ENCODE results near the gene SNRPB2. TPM values are rescaled to one million over a fixed set of nuclear protein-coding genes. Genes with fewer than 3 reads are reported as not detected.
A peak's percentile ranks its signal among the peaks of the same experiment; 100 is the strongest.

SNRPB2 gene
- total RNA-seq, 1 donor from 2014 or later: 68.3 TPM

DNA sequence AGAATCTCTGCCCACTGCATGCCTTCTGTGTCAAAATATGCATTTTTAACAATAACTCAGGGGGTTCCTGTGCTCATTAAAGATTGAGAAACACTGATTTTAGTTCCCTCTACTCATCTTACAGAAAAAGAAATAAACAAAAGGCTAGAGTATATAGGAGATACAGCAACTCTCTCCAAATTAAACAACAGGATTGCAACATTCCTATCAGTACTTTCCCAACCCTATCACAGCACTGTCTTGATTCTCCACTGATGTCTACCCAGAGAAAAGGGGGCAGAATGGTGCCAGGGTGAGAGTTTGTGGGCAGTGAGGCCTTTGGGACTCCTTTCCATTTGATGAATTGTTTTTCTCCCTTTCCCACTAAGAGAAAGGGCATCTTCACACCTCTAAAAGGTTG is 23.1 kb downstream of the SNRPB2 start:
- TF ChIP-seq, protein P1, sequence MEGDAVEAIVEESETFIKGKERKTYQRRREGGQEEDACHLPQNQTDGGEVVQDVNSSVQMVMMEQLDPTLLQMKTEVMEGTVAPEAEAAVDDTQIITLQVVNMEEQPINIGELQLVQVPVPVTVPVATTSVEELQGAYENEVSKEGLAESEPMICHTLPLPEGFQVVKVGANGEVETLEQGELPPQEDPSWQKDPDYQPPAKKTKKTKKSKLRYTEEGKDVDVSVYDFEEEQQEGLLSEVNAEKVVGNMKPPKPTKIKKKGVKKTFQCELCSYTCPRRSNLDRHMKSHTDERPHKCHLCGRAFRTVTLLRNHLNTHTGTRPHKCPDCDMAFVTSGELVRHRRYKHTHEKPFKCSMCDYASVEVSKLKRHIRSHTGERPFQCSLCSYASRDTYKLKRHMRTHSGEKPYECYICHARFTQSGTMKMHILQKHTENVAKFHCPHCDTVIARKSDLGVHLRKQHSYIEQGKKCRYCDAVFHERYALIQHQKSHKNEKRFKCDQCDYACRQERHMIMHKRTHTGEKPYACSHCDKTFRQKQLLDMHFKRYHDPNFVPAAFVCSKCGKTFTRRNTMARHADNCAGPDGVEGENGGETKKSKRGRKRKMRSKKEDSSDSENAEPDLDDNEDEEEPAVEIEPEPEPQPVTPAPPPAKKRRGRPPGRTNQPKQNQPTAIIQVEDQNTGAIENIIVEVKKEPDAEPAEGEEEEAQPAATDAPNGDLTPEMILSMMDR (conservative IDR thresholded peaks at IDR 0.05): no peak

DNA sequence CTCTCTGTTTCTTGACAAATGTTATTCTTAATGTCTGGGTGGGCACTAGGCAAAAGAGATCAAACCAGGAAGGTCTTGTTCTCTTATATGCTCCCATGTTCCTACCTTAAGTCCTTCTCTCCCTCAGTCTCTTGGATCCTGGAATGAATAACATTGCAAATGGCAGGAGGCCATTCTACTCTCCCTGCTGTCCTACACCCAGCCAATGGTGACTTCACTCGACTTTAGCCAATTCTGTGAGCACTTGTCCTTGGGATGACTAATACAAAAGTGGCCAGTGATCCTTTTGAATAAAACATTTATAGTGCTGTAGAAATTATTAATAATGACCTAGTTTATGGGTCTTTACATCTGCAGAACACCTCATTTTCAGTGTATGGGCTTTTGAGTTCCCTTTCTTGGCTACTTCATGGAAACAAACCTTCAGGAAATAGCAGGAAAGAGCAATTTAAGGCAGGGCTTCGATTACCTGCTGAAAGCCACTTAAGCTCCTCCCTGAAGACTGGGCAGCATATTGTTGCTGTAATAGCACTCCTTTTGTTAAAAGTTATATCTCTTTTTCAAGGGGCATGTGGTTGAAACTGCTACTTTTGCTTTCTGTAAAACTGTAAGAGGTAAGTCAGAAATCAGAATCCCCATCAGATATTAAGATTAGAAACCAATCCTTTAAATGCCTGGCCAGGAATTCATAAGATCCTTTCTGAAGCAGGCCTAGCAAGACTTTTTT is 28.8 kb downstream of the SNRPB2 start:
- H3K4me3 Mint-ChIP-seq: no peak overlapping the region
- H3K4me1 Mint-ChIP-seq (ENCODE audit: unreplicated experiment): peaks cover 18% of the 10 kb centered on the region
- no peaks in the 10 kb centered on the region for H3K27me3 Mint-ChIP-seq
- H3K27ac Mint-ChIP-seq: no peak overlapping the region
- H3K36me3 Mint-ChIP-seq: no peaks in the 10 kb centered on the region
- no peak for DNase-seq (ENCODE audit: extremely low spot score, unreplicated experiment)
- H3K9me3 Mint-ChIP-seq: no peaks in the 10 kb centered on the region
- TF ChIP-seq, protein P1 (conservative IDR thresholded peaks at IDR 0.05): no peak

More for the DNA sequence above, 23.1 kb downstream of the SNRPB2 start:
- Mint-ChIP-seq H3K27ac (no peak overlapping the region), H3K4me1 (ENCODE audit: unreplicated experiment) (no peaks in the 10 kb centered on the region), H3K9me3 (no peaks in the 10 kb centered on the region), H3K4me3 (no peak overlapping the region), H3K27me3 (peaks cover 5% of the 10 kb centered on the region), H3K36me3 (no peaks in the 10 kb centered on the region)
- DNase-seq (ENCODE audit: extremely low spot score, unreplicated experiment): no peak

DNA sequence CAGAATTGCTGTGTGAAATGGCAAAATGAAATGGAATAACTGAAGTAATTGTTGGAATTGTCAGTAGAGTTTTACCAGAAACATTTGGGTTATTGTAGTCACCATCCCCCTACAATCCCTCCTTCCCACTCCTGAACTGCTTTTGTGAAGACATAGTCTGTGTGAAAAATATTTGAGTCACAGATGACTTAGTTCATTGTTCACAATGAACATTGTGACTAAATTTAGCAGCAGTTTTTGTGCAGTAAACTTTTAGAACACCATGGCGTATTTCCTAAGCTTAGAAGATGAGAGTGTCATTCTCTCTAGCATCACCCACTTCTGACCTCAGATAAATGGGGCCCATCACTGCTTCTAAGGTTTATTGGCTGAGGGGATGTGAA is 29.3 kb downstream of the SNRPB2 start:
- Mint-ChIP-seq H3K9me3 (no peaks in the 10 kb centered on the region), H3K4me1 (ENCODE audit: unreplicated experiment) (peaks cover 18% of the 10 kb centered on the region), H3K27me3 (no peaks in the 10 kb centered on the region), H3K27ac (no peak overlapping the region), H3K4me3 (no peak overlapping the region), H3K36me3 (no peaks in the 10 kb centered on the region)
- no peak for DNase-seq (ENCODE audit: extremely low spot score, unreplicated experiment)
- TF ChIP-seq, protein P1 (conservative IDR thresholded peaks at IDR 0.05): no peak

DNA sequence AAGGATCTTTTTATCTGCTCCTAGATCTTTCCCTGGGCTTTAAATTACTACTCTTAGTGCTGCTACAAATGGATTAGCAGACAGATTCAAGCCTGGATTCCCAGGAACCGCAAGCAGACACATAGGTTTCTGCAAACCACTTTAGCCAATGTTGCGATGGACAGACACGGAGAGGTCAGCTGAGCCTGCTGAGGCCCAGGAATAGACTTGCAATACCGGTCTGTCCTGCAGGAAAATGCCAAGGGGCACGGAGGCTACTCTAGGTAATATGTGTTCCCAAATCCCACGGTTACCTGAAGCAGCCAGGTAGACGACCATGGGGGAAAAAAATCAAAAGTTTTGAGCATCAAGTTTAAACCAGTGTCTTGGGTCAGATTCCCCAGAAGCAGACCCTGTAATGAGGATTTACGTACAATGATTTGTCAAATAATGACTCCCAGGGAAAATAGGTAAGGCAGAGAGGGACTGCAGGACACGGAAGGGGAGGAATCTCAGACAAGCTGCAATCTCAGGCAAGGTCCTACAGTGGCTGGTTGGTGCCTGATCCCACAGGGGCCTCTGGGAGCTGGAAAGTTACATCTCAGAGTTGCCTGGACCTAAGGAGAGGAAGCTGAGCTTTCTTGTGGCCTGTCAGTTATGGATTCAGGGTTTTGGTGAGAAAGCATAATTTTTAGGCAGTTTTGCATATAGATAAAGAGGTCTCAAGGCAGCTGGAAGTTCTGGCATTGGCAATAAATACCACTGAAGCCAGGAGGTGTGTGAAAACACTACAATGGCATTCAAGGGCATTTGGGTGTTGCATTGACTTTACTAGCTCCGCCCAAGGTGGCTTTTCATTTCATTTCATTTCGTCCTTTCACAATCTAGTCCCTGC is 30.8 kb downstream of the SNRPB2 start:
- peak overlapping the region; percentile 58 for H3K27ac Mint-ChIP-seq
- H3K36me3 Mint-ChIP-seq: no peaks in the 10 kb centered on the region
- H3K9me3 Mint-ChIP-seq: no peaks in the 10 kb centered on the region
- no peaks in the 10 kb centered on the region for H3K27me3 Mint-ChIP-seq
- DNase-seq (ENCODE audit: extremely low spot score, unreplicated experiment): no peak
- TF ChIP-seq, protein P1 (conservative IDR thresholded peaks at IDR 0.05): no peak
- peak overlapping the region; percentile 69 for H3K4me3 Mint-ChIP-seq
- peaks cover 22% of the 10 kb centered on the region for H3K4me1 Mint-ChIP-seq (ENCODE audit: unreplicated experiment)

DNA sequence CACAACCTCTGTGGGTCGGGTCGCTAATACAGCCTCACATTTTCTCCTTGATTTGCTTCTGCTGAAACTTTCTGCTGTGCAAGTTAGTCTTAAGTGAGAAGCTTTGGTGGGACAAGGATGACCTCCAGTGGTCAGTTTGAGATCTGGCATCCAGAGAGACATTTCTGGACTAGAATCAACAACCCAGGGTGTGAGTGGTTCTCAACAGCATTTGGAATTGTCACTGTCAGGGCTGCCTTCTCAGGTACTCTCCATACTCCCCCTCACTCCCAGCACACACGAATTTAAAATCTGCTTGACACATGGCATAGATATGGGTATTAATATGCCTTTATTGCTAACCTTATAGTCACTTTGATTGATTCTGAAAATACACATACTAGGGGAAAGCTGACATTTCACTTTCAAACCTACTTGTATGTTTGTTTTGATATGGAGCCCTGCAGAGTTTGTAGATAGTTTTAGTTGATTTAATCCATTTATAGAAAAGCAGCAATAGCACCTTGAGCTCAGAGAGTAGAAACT is 31.5 kb downstream of the SNRPB2 start:
- TF ChIP-seq, protein P1 (conservative IDR thresholded peaks at IDR 0.05): peak; percentile 90
- Mint-ChIP-seq H3K27ac (peak overlapping the region; percentile 58), H3K4me1 (ENCODE audit: unreplicated experiment) (peaks cover 26% of the 10 kb centered on the region), H3K27me3 (no peaks in the 10 kb centered on the region), H3K36me3 (no peaks in the 10 kb centered on the region), H3K9me3 (no peaks in the 10 kb centered on the region), H3K4me3 (peak overlapping the region; percentile 69)
- DNase-seq (ENCODE audit: extremely low spot score, unreplicated experiment): no peak

Data from type B pancreatic cell (in vitro differentiated cells).